Lower lobe of right lung (tissue), 2 donors: ENCODE results near the gene SFT2D2. TPM values are rescaled to one million over a fixed set of nuclear protein-coding genes. Genes with fewer than 3 reads are reported as not detected.

Experiments
- ATAC-seq, 2 donors: fragments of 200-7000 bp; cut with Tn5 transposase; one replicate each; pipeline ENCODE4 v1.9.1; 2020 to 2022; ENCODE audit warnings: mild to moderate bottlenecking in 2 of 2, moderate library complexity in 2 of 2
- DNase-seq: peaks from one replicate; pipeline ENCODE4 v3.0.0-alpha.2; 2020
- H3K27ac ChIP-seq: fragments of 200-600 bp; one replicate; pipeline ENCODE4 v1.8.0; 2022
- H3K27me3 ChIP-seq: fragments of 200-600 bp; one replicate; pipeline ENCODE4 v1.8.0; 2022; ENCODE audit warnings: low read depth
- H3K36me3 ChIP-seq: fragments of 200-600 bp; one replicate; pipeline ENCODE4 v1.8.0; 2022; ENCODE audit warnings: mild to moderate bottlenecking
- H3K4me1 ChIP-seq: fragments of 200-600 bp; one replicate; pipeline ENCODE4 v1.8.0; 2022
- H3K4me3 ChIP-seq: fragments of 200-600 bp; one replicate; pipeline ENCODE4 v1.8.0; 2022; ENCODE audit warnings: mild to moderate bottlenecking
- H3K9me3 ChIP-seq: fragments of 200-600 bp; one replicate; pipeline ENCODE4 v1.8.0; 2022
- intact Hi-C: fragments of 100-400 bp; cut with DNase I; formaldehyde crosslinking; loops from one replicate; pipeline ENCODE4 v1.11.0; 2022
- total RNA-seq: library from RNA; stranded (reverse); fragmentation: NEBNext Ultra II Directional; extraction: Animal tissue kit (Norgen Biotek cat#: 25700); gene quantifications from one replicate; pipeline ENCODE4 v1.2.1, GENCODE V29; 2021
- TF ChIP-seq, protein P1 (sequence below): fragments of 200-600 bp; IDR thresholded peaks from one replicate; pipeline ENCODE4 v1.8.0; 2022; ENCODE audit warnings: antibody characterized with exemption, mild to moderate bottlenecking
- donor health status: DM: no; HTN: yes; CAD: no; lungs with severe emphysema.

Gene SFT2D2
- total RNA-seq, 1 donor from 2014 or later: 74.6 TPM

DNA sequence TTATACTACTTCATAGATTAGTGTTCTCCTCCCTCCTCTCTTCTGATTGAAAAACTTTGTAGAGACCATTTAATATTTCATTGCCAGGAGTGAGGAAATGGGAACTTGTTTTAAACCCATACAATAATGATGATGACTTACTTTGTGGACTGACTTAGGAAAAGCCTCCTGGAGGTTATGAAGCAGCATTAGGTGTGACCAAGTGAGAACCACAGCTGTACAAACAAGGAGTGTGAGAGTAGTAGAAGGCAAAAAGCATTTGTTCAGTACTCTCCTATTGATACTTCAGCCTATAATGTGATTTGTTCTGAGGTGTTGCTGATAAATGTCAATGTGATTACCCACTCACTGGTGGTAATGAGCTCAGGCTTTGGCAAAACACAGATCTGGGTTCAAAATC, 38.6 kb upstream of the SFT2D2 start:
- H3K9me3 ChIP-seq: no peaks in the 10 kb centered on the region
- H3K27me3 ChIP-seq: no peaks in the 10 kb centered on the region
- intact Hi-C loops: no loop called here
- H3K27ac ChIP-seq: no peak overlapping the region
- peaks cover 63% of the 10 kb centered on the region for H3K36me3 ChIP-seq
- no peak overlapping the region for H3K4me3 ChIP-seq
- TF ChIP-seq, protein P1, sequence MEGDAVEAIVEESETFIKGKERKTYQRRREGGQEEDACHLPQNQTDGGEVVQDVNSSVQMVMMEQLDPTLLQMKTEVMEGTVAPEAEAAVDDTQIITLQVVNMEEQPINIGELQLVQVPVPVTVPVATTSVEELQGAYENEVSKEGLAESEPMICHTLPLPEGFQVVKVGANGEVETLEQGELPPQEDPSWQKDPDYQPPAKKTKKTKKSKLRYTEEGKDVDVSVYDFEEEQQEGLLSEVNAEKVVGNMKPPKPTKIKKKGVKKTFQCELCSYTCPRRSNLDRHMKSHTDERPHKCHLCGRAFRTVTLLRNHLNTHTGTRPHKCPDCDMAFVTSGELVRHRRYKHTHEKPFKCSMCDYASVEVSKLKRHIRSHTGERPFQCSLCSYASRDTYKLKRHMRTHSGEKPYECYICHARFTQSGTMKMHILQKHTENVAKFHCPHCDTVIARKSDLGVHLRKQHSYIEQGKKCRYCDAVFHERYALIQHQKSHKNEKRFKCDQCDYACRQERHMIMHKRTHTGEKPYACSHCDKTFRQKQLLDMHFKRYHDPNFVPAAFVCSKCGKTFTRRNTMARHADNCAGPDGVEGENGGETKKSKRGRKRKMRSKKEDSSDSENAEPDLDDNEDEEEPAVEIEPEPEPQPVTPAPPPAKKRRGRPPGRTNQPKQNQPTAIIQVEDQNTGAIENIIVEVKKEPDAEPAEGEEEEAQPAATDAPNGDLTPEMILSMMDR: no peak
- peaks cover 5% of the 10 kb centered on the region for H3K4me1 ChIP-seq
- ATAC-seq (no peak), DNase-seq (no peak)

- DNase-seq: no peak
- TF ChIP-seq, protein P1: no peak
- H3K36me3 ChIP-seq: peaks cover 90% of the 10 kb centered on the region
These were observed 35.4 kb upstream of the SFT2D2 start for GRCh38 chr1:168190403-168190802.

DNA sequence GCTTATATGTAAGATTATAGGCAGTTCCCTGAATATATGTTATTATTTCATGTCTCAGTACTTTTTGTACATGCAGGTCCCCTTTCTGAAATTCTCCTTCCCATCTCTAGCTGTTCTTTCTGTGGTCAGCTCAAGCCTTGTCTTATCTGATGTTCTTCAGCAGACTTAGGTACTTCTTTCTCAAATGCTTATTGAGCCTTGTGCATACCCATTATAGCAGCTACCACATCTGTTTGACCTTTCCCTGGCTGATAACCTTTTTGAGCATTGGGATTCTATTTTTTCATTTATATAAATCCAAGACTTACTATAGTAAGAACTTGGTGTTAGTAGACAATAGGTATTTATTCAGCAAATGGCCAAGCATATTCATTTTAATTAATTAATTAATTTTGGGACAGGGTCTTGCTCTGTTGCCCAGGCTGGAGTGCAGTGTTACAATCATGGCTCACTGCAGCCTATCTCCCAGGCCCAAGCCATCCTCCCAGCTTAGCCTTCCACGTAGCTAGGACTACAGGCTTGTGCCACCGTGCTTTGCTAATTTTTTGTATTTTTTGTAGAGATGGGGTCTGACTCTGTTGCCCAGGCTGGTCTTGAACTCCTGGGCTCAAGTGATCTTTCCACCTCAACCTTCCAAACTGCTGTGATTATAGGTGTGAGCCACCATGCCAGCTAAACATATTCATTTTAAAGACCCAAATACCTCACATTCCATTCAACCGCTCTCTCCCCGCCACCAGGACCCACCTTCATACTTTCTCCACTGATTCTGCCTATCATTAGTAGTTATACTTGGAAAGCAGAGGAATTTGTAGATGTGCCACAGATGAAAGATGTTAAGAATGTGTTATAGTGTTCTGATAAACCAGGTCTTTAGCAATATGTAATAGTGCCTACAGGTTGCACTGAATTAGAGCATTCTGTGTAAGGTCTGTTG, 30.3 kb upstream of the SFT2D2 start:
- intact Hi-C loops: no loop called here
- TF ChIP-seq, protein P1: no peak
- no peak for ATAC-seq
- Histone ChIP-seq H3K4me1 (no peaks in the 10 kb centered on the region), H3K27me3 (no peaks in the 10 kb centered on the region), H3K9me3 (no peaks in the 10 kb centered on the region), H3K36me3 (peaks cover 90% of the 10 kb centered on the region), H3K4me3 (no peak overlapping the region), H3K27ac (no peak overlapping the region)
- no peak for DNase-seq

More at GRCh38 chr1:168190403-168190802, 35.4 kb upstream of the SFT2D2 start:
- intact Hi-C loops: no loop called here
- no peak for ATAC-seq
- H3K9me3 ChIP-seq: no peaks in the 10 kb centered on the region
- H3K27me3 ChIP-seq: no peaks in the 10 kb centered on the region
- H3K4me3 ChIP-seq: no peak overlapping the region
- H3K27ac ChIP-seq: no peak overlapping the region
- H3K4me1 ChIP-seq: no peaks in the 10 kb centered on the region

GRCh38 chr1:168199056-168199455, 26.7 kb upstream of the SFT2D2 start:
- ATAC-seq (no peak), DNase-seq (no peak)
- intact Hi-C loops: no loop called here
- no peaks in the 10 kb centered on the region for H3K27me3 ChIP-seq
- no peaks in the 10 kb centered on the region for H3K9me3 ChIP-seq
- H3K36me3 ChIP-seq: peaks cover 80% of the 10 kb centered on the region
- H3K4me3 ChIP-seq: no peak overlapping the region
- H3K4me1 ChIP-seq: no peaks in the 10 kb centered on the region
- no peak overlapping the region for H3K27ac ChIP-seq
- TF ChIP-seq, protein P1: no peak

GRCh38 chr1:168202941-168203654, 22.7 kb upstream of the SFT2D2 start:
- H3K27me3 ChIP-seq: no peaks in the 10 kb centered on the region
- peaks cover 42% of the 10 kb centered on the region for H3K36me3 ChIP-seq
- H3K4me1 ChIP-seq: no peaks in the 10 kb centered on the region
- intact Hi-C loops: no loop called here
- DNase-seq: no peak
- H3K27ac ChIP-seq: no peak overlapping the region
- TF ChIP-seq, protein P1: no peak
- no peaks in the 10 kb centered on the region for H3K9me3 ChIP-seq
- ATAC-seq: no peak
- H3K4me3 ChIP-seq: no peak overlapping the region
